PFSK-1 (cell line): ENCODE results near the gene HOTAIR.

ENCODE experiments used
- FOXP2 ChIP-seq: optimal IDR thresholded peaks from 2 replicates; pipeline ENCODE3; 2011; ENCODE audit warnings: borderline replicate concordance, control low read depth, inconsistent platforms; ENCODE audit not compliant: insufficient read depth; ENCODE audit errors: extremely low read length, extremely low read depth
- POLR2AphosphoS5 ChIP-seq: IDR thresholded peaks from 2 replicates; pipeline ENCODE4 v1.6.1; 2012; ENCODE audit warnings: low read depth, mild to moderate bottlenecking, control low read depth, low read length, moderate library complexity
- REST ChIP-seq, 2 experiments: IDR thresholded peaks; 2 replicates each; pipeline versions ENCODE4 v1.6.1 to v1.8.0; 2011 to 2012; ENCODE audit warnings: low read depth in 2 of 2, low read length in 2 of 2, control low read depth in 1 of 2, inconsistent platforms in 1 of 2, mild to moderate bottlenecking in 1 of 2, moderate library complexity in 1 of 2; ENCODE audit not compliant: insufficient read depth in 1 of 2
- SIN3A ChIP-seq: IDR thresholded peaks from 2 replicates; pipeline ENCODE4 v1.6.1; 2012; ENCODE audit warnings: mild to moderate bottlenecking, low read length, moderate library complexity, borderline replicate concordance; ENCODE audit not compliant: insufficient read depth
- TAF1 ChIP-seq: IDR thresholded peaks from 2 replicates; pipeline ENCODE4 v1.6.1; 2012; ENCODE audit warnings: low read length, control low read depth, borderline replicate concordance; ENCODE audit not compliant: insufficient read depth

Gene HOTAIR

DNA sequence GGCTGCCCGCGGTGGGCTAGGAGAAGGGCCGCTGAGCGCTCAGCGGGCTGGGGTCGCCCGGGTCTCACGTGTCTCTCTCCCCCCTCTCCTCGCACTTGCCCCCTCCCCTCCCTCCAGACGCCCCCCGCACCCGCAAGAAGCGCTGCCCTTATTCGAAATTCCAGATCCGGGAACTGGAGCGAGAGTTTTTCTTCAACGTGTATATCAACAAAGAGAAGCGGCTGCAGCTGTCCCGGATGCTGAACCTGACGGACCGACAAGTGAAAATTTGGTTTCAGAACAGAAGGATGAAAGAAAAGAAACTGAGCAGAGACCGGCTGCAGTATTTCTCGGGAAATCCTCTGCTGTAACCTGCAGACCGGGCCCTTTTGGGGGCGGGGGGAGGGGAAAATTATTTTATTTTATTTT lies 314 bp upstream of the HOTAIR start:
- no peak for TF ChIP-seq POLR2AphosphoS5
- no peak for TF ChIP-seq SIN3A
- no peak for TF ChIP-seq TAF1
- TF ChIP-seq REST (IDR thresholded peaks at IDR 0.05; ENCODE audit: insufficient read depth in 1 of 2, low read depth in 2 of 2, low read length in 2 of 2) = no peak
- TF ChIP-seq FOXP2 = no peak

- TF ChIP-seq SIN3A (no peak), REST (IDR thresholded peaks at IDR 0.05; ENCODE audit: insufficient read depth in 1 of 2, low read depth in 2 of 2, low read length in 2 of 2) (no peak), POLR2AphosphoS5 (no peak), TAF1 (no peak), FOXP2 (no peak)
Observed at GRCh38 chr12:53973236-53974042, 1.3 kb downstream of the HOTAIR start.

- TF ChIP-seq SIN3A = no peak
- TF ChIP-seq TAF1 = no peak
- TF ChIP-seq FOXP2 = no peak
- TF ChIP-seq REST (IDR thresholded peaks at IDR 0.05; ENCODE audit: insufficient read depth in 1 of 2, low read depth in 2 of 2, low read length in 2 of 2) = no peak
- no peak for TF ChIP-seq POLR2AphosphoS5
Observed at GRCh38 chr12:53972722-53973235, 2.0 kb downstream of the HOTAIR start, which contains the start of gene HOXC11. Gene HOXC11, plus strand, starts transcription at chr12:53973126. Its CDS starts 116 bp downstream, at chr12:53973242.

DNA sequence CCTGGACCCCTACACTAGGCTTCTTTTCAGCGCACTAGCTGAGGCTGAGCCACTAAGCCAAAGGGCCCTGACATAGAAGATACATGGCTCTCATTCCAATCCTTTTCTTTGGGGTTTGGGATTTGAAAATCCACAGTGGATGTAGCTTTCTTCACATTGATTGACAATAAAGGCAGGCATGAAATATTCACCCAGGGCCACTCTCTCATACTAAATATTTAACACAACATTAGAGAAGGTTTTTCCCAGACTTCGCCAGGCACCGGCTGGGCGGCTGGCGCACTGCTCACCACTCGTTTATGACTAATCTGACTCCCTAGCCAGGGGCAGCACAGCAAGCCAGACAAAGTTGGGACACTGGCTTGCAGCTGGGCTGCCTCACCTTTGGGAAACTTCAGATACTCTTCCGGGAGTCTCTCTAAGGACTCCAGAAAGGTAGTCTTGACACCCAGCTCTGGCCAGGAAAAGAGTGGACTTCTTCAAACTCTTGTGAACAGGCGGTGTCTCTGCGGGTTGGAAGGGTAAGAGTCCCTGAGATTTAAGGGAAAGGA lies 2.5 kb downstream of the HOTAIR start:
- TF ChIP-seq SIN3A (no peak), FOXP2 (no peak), TAF1 (no peak), REST (IDR thresholded peaks at IDR 0.05; ENCODE audit: insufficient read depth in 1 of 2, low read depth in 2 of 2, low read length in 2 of 2) (no peak), POLR2AphosphoS5 (no peak)
